Glomerular visceral epithelial cell (primary cell): ENCODE data around the gene GOLT1A.

Source experiments
- DNase-seq: peaks from one replicate; pipeline ENCODE4 v3.0.0-alpha.2; 2016; ENCODE audit errors: extremely low spot score

GOLT1A gene, protein sequence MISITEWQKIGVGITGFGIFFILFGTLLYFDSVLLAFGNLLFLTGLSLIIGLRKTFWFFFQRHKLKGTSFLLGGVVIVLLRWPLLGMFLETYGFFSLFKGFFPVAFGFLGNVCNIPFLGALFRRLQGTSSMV

DNA sequence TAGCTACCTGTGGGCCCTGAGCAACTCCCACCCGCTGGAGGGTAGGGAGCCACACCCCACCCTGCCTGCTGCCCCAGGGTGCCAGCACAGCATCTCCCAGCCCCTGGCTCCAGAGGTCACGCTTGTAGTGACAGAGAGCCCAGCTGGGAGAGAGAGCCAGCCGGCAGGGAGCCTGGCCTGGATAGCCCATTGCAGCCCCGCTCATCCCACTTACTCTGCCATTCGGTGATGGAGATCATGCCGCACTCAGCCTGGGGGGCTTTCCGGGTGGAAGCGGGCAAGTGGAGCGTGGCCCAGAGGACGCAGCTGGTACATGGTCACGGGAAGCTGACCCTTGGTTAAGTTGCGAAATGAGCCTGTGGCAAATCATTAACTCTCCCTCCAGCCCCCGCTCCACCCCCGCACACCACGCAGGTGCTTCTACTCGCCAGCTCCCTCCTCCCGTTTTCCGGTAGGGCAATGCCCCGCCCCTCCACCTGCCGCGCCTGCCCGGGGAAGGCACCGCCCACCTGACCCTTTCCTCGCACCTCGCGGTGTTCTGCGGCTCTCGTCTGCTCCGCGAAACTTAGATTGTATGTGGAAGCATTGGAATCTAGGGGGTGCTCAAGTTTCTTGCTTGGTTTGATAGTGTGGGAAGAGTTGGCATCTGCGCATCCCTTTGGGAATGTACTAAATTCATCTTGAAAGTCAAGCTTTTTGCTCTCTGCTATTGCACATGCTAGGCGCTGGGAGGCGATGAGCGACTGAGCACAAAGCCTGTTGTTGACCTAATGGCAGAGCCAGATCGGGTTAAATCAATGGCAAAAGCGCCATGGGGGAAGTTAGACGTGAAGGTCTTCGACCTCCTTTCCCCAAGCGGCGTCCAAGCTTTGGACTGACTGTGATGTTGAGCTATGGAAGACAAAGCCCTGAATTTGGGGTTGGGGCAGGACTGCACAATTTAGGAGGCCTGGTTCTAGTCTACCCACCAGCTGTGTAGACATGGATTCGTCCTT, at the start of gene GOLT1A:
TSS of gene GOLT1A (minus strand) at position 321 of the 995 bp plus-strand sequence. CDS start at position 239, 82 bp downstream.
- peak; percentile 93 for DNase-seq

DNA sequence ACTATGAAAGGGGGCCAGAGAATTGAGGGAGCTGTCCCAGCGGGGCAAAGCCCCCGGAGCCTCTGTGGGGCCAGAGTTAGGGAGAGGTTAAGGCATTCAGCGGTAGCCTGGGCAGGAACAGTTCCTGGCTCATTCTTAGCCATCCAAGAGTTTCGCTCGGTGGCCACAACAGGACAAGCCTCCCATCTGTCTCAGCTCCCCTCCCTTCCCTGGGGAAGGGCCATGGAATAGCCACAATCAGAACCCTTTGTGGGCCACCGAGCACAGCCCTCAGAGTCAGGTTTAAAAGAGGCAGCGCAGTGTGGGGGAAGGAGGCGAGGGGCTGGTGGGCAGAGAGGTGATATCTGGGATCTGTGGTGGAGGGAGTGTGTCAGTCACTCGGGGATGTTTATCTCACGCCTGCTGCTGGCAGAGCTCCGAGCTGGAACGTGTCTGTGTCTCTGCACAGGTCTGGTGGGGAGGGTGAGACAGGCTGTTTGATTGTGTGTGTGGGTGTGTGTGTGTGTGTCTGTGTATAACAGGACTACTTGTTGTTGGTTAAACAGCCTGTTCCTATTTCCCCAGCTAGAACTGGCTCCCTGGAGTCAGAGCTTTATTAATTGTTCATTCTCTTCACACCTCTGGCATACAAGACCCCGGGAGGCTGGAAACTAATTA, 49.6 kb upstream of the GOLT1A start:
- DNase-seq = no peak

- DNase-seq = no peak
These were observed 48.9 kb upstream of the GOLT1A start for GRCh38 chr1:204262506-204263253.

DNA sequence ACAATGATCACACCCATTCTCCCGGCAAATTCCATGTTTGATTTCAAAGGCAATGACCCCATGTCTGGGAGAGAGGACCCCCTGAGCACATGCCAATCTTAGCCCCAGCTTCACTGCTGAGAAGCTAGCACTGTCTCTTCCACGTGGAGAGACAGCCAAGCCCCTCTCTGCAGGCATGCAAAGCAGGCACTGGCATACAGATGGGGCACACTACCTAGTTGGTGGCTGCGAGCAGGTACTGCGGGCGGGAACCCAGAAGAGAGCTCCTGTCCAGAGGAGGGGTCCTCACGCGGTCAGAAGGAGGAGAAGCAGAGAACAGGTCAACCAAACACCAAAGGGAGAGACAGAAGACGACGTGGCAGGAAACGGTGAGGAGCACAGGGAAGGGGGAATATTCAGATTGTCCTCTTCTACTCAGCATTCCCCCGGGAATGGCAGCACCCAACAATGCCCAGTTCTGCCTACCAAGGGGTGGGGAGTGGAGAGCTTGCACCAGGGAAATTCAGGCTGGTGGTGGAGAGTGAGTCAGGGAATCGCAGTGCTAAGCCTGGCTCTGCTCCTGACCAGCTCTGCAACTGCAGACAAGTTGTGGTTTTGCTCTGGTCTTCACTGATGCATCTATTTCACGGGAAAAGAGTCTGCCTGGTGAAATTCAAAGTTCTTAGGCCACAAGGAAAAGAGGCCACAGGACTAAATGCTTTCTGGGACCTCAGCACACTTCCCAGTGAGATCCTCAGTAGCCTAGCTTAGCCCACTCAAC, 48.1 kb upstream of the GOLT1A start:
- DNase-seq = peak; percentile 55

- no peak for DNase-seq
These were observed 47.5 kb upstream of the GOLT1A start for GRCh38 chr1:204261266-204261665.

- no peak for DNase-seq
These were observed 46.9 kb upstream of the GOLT1A start for GRCh38 chr1:204260601-204261197.

DNA sequence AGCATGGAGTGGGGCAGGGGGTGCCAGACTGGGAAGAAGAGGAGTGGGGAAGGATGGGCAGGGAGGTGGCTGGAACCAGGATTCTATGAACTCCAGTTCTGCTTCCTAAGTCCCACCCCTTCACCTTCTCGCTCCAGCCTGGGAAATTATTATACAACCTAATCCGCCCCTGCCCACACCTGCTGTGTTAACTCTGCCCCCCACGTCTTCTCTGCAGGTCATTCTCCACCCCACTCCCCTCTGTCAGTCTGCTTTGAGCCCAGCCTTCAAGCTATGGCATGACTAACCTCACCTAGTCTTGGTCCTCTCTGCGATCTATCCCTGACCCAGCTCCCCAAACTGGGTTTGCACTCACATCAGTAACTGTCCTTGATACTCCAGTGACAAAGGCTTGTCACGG, 46.0 kb upstream of the GOLT1A start:
- no peak for DNase-seq

DNA sequence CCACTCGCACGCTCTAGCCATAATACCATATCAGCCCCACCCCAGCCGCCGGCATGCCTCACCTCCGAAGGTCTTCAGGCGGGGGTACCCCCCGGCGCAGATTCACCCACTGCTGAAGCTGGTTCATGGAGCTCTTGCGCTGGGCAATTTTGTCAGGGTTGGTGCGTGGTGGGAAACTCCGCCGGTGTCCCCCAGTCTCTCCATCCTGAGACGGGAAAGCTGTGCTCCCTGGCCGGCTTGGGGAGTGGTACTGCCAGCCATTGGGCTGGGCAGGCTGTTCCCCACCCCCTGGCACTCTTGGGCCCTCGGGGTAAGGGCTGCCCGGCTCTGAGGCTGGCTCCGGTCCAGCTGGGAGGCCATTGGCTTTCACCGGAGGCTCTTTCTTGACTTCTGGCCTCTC, 45.4 kb upstream of the GOLT1A start:
- DNase-seq = no peak

DNA sequence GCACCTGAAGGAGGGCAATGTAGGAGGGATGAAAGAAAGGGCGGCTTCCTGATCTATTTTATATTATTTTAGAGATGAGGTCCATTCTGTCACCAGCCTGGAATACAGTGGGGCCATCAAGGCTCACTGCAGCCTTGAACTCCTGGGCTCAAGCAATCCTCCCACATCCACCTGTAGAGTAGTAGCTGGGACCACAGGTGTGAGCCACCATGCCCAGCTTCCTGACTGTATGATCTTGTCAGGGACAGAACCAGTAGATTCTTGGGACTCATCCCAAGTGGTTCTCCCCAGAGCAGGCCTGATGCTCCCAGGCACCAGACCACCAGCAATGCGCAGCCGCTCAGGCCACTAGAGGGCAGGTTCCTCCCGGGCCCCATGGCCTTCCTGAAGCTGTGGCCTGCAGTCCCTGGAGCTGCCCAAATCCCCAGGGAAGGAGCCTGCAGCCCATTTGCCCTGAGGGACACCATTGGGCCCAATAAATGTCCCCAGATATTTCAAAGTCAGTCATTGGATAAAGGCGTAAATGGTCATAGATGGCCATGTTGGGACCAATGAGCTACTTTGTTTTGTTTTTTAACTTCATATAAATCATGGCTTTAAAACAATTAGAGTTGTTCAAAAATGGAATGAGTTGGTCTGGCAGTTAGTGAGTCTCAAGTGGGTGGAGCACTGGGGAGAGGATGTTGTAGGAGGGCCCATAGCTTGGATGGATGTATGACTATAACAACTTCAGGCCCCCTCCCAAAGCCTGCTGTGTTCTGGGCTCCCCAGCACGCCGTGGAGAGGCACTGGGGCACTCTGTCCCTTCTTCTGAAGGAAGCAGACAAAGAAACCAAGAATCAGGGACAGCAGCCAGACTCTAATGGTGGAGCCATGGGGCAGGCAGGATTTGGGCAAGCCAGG, 44.7 kb upstream of the GOLT1A start:
- DNase-seq = peak; percentile 59

GRCh38 chr1:204257446-204257845, 43.7 kb upstream of the GOLT1A start:
- no peak for DNase-seq

DNA sequence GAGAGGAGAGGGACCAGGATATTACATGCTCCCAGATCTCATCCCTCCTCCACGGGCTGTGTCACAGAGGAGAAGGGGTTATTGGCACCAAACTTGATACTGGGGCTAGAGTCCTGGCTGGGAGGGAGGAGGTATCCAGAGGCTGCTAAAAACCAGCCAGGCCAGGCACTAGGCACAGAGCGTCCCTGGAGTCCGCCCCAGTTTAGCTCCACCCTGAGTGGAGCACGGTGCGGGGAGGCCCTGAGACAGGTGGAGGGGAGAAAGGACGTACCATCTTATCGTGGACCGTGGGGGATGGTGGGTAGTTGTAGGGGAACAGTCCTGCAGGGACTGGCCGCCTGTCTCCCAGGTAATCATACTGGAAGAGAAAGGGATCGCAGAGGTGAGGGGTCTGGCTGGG, 42.7 kb upstream of the GOLT1A start:
- DNase-seq = no peak

DNA sequence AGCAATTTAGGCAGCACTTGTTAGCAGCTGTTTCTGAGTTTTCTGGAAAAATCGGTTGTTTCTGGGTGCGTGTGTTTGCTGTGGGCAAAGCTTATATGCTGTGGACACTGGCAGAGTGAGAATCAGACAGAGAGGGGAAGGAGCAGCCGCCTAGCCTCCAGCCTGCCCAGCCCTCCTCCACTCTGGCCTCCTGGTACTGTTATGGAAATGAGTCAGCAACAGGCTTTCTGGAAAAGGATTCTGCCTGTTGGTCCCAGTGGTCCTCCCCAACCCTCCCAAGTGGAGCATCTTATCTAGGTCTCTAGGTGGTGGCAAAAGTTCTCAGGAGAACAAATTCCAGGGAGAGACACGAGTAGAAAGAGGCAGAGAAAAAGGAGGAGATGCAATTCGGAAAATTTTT, 42.2 kb upstream of the GOLT1A start:
- DNase-seq = no peak

DNA sequence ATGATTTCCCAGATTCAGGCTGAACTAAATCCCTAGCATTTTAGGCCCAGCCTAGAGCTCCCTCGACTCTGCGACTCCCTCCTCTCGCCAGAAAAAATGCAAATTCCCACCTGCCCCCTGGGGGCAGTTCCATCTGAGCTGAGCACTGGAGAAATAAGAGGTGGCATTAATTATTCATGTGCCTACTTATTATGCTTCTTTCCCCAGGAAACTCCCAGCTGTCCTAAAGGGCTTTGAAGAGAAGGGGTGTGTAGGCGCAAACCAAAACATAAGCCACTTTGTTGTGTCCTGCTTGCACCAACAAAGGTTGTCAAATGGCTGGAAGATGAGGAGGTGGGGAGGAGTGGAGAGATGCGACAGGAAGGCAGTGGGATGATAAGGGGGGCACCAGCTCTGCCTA, 41.4 kb upstream of the GOLT1A start:
- DNase-seq = no peak

GRCh38 chr1:204254031-204254661, 40.4 kb upstream of the GOLT1A start:
- peak; percentile 20 for DNase-seq

DNA sequence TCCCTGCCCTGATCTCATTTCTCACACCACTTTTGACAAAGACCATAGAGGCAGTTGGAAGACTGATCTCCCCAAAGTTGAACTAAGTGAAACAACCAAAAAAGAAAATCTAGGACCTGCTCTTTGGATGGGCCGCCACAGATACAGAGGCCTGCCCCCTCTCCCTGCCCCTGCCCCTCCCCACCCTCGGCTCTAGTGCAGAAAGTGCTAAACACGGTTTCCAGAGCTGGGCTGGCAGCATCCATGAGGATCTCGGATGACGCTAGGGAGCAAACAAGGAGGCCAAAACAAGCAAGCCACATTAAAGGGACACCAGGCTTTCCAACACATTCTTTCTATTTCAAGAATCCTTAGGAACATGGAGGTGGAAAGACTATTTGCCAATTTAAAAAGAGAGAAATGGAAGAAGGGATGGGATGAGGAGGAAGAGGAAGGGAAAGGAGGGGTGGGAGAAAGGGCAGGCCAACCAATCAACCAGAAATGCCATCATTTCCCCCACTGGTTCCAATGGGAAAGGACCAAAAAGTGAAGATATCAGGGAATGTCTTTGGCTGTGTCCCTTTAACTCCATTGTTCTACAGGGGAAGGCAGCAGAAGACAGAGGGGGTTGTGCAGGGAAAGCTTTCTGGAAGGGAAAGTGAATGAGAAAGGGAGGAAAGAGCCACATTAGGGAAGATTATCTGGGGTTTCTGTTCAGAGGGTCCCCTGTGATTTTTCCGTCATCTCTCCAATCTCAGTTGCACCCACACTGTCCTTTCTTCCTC, 38.3 kb upstream of the GOLT1A start:
- no peak for DNase-seq

- no peak for DNase-seq
These were observed 37.5 kb upstream of the GOLT1A start for GRCh38 chr1:204251286-204251685.

DNA sequence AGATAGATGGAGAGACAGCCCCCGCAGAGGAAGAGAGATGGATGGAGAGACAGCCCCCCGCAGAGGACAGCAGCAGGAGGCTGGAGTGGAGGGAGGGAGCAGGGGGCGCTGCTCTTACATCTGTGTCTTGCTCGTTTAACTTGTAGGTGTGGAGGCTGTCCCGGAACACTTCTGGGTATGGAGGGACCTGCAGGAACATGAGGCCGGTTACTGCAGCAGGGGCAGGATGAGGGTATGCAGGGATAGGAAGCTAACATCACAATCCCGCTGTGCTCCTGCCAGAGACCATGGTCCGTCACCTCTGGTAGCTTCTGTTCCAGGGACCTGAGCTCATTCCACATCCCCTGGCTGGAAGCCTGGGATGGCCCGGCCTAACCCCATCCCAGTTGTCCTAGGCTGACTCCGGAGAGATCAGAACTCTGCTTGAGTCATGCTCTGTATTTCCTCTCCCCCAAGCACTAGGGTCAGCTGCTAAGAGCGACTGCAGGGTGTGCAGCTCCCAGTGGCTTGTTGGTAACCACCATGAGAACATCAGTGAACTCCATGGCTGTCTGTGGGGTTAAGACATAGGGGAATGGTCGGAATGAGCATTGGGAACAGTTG, 36.7 kb upstream of the GOLT1A start:
- DNase-seq = no peak
